Activated gamma-delta T cell treated with Interleukin-2 at 50 U/mL for 16 hours (primary cell): ENCODE results near the gene KRT14.
"Not testable (repeated sequence)": the region's sequence is repeated elsewhere in the genome, so short reads cannot be mapped to it uniquely, and the experiment has no call there.

ENCODE experiments used
- DNase-seq: peaks from one replicate; pipeline ENCODE4 v3.0.0-alpha.2; 2020

The KRT14 gene

DNA sequence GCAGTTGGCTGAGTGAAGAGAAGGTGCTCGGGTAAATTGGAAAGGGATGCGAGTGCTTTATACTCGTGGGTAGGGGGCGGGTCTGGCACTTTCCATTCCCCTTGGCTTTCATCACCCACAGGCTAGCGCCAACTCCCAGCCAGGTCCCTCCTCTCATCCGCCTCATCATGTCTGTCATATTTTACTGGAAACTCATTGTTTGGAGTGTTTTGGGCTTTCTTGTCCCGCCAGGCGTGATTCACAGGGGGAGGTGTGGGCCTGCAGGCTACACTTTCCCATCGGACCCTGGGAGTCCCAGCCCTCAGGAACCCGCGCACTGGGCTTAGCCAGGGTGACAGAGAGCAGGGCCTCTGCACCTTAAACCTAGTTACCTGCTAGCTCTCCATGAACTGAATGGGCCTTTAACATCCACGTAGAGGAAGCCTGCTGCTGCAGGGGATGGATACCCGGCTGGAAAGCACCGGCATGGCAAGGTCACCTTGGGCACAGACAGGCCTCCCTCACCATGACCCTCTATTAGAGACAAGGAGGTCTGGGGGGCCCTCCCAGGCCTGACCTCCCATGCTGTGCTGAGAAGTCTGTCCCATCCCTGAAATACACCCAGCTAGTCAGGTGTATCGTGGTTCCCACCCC lies at the start of gene KRT14:
Gene KRT14, minus strand, starts transcription at position 33 of the 633 bp plus-strand sequence. CDS start 61 bp downstream, outside the sequence.
- no peak for DNase-seq

DNA sequence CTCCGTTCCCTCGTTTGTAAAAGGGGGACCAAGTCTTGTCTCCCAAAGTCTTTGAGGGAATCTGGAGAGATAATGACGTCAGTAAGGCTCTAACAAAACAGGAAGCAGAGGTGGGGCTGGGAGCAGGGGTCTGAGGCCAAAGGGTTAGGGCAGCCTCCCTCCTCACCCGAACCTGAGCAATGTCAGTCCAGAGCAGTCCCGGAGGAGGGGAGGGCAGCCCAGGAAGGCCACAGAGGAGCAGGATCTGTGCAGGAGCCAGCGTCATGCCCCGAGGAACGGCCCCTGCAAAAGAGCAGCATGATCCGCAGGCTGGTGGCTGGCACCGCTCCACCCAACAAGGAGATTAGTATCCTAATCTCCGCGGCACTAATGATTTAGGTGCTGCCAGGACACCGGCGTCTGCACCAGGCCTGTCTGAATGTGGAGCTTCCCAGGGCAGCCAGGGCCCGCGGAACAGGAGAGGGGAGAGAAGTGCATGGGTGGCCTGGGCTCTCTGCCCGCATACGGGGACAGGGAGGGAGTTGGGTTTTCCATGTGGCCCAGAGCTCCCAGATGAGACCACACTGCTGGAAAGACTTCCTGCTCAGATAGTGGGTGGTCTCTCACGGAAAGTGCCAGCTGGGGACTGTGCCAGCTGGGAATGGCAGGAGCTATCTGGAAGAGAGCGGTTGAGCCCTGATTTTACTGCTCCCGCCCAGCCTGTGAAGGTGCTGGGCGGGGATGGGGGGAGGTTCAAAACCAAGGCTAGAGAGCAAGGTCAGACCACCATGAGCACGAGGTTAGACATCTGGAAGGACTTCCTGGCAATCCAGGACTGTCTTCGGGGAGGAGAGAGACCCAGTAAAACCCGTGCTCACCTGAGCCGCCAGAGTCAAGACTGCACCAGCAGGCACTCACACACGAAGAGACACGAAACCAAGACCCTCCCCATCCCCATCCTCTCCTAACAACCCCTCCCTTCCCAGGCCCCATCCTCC lies 48.7 kb upstream of the KRT14 start:
- DNase-seq: no peak

DNA sequence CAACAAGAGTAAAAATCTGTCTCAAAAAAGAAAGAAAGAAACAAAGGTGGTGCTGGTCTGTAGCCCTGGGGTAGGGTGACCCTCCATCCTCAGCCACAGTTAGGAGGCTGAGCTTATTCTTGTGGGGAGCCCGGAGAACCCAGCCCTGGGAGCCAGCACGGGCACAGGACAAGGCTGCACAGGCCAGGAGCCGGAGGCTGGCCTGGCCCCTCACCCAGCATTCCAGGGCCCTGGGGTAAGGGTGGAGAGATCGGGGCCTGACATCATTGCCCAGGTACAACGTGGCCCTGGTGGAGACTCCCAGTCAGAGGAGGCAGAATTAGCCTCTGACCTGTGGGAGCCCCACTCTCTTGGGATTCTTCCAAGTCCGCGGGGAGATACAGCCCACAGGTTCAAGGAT lies 47.9 kb upstream of the KRT14 start:
- no peak for DNase-seq

GRCh38 chr17:41633556-41634199 lies 47.0 kb upstream of the KRT14 start:
- no peak for DNase-seq

DNA sequence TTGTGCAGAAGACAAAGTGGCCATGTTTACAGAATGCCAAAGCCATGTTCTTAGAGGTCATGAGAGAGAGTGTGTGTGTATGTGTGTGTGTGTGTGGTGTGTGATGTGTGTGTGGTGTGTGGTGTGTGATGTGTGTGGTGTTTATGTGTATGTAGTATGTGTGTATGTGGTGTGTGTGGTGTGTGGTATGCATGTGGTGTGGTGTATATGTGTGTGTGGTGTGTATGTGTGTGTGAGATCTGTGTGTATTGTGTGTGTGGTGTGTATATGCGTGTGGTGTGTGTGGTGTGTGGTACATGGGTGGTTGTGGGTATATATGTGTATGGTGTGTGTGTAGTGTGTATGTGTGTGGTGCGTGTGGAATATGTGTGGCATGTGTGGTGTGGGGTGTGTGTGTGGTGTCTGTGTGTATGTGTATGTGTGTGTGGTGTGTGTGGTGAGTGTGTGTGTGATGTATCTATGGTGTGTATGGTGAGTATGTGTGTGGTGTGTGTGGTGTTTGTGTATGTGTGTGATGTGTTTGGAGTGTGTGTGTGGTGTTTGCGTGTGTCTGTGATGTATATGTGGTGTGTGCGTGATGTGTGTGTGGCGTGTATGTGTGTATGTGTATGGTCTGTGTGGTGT lies 45.9 kb upstream of the KRT14 start:
- no peak for DNase-seq

DNA sequence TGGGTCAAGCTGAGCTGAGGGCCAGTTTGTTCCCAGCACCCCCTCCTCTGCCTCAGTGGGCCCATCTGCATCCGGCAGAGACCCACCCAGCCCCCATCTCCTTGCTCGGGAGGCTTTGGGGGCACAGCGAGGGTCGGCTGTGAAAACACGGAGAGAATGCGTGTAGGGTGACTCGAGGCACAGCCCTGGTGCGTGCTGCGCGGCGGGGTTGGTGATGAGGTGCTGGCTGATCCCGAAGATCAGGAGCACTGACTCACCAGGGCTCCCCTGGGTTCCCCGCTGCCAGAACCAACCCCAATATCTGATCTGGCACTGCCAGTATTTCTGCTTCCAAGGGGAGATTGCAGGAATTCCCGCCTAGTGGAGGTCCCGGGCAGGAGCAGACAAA lies 45.2 kb upstream of the KRT14 start:
- no peak for DNase-seq

- no peak for DNase-seq
These were observed 44.6 kb upstream of the KRT14 start for GRCh38 chr17:41631025-41631897.

DNA sequence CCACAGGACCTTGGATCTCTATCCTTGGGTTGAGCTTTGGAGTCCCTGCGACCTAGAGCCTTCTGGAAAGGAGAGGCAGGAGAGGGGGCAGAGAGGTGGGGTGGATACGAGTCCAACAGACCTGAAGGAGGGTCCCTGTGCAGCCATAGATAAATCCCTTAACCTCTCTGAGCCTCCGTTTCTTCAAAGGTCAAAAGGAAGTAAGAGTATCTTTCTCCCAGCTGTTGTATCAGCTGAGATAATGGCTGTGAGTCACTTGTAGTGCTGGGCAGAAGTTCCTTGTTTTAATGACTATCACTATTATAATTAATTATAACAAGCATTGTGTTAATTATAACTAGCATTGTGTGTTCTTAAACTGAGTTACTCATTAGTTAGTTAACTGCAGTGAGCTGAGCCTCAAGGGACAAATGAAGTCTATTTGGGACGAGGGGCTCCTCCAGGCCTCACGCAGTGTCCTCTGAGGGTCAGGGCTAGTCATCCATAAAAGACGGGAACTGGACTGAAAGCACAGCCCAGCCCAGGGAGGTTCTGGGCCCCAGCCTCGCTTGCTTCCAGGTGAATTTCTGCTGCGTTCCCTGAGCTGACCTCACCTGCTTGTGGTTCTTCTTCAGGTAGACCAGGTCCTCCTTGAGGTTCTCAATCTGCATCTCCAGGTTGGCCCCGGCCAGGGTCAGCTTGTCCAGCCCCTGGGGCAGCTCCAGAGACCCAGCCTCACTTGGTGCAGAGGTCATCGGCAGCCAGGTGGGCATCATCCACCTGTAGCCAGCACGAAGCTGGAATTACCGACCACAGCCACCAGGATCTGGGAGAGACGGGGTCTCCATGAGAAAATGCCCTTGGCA lies 43.4 kb upstream of the KRT14 start:
- DNase-seq: no peak

GRCh38 chr17:41629316-41629715 lies 42.6 kb upstream of the KRT14 start:
- DNase-seq: no peak

DNA sequence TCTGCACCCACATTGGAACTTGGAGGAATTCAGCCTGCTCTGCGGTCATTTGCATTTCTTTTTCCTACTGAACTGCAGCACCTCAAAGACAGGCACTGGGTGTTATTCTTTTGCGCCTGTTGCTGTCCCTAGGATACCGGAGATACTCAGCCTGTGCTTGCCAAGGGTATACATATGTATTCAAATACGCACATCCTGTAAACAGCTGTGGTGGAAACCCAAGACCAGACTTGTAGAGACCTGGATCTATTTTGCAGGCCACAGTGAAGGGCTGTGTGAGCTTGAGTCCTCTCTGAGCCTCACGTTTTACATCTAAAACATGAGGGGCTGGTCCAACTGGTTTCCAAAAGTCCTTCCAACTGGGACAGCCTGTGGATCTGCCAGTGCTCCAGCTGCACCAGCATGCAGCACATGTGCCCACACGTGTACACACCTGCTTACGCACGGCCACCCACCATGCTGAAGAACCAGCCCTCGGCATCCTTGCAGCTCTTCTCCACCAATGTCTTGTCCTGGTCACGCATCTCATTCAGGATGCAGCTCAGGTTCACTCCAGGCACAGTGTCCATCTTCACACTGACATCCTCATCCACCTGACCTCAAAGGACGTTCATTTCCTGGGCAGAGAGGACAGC lies 42.0 kb upstream of the KRT14 start:
- not testable (repeated sequence) for DNase-seq

DNA sequence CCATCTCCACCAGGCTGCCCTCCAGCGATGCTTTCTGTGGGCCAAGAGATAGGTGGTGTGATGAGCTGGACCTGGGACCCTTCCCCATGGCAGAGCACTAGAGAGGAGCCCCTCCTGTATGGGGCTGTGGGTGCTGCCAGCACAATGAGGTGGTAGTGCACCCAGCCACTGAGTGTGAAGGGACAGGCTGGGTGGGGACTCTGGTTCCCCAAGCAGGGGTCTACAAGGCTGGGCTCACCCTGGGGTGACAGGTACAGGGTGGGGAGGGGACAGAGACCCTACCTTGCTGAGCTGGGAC lies 41.3 kb upstream of the KRT14 start:
- not testable (repeated sequence) for DNase-seq

DNA sequence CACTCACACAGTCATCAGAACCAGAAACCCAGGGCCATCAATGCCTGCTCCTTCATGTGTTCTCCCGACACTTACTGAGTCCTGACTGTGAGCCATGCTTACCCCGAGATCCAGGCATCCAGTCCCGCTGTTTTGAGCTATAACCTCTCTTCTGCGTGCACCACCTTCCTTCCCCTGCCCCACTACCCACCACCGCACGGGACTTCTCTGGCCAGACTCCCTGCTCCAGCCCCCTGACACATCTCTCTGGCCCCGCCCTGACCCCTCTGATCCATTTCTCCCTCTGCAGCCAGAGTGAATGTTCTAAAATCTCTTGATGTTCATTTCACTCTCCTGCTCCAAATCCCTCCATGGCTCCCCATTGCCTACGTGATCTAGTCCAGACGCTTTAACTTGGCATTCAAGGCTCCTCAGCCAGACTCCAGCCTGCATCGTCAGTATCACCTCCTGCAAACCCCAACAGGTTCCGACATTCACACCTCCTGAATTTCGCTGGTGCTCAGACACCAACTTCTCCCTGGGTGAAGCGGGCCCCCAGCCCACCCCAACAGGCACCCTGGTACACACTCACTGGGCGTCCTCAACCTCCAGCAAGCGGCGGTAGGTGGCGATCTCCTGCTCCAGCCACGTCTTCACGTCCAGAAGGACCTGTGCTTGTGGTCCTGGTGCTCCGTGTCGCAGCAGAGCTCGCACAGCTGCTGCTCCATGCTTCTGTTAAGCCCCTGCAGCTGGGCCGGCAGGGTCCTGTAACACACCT lies 40.8 kb upstream of the KRT14 start:
- no peak for DNase-seq

DNA sequence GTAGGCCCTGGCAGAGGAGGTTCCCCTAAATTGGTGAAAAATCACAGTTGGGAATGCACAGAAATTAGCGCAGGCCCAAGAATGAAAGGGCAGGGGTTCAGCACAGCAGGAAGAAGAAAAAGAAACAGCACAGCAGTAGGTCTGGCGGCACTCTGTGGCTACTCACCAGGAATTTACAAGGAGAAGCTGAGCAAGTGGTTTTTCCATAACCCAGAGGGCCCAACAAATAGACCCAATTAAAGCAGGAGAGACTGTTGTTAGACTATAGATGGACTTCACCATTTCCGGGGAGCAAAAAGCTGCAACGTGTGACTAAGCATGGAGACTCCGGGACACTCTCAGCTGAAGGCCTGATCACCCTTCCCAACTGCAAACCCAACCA lies 40.2 kb upstream of the KRT14 start:
- not testable (repeated sequence) for DNase-seq

DNA sequence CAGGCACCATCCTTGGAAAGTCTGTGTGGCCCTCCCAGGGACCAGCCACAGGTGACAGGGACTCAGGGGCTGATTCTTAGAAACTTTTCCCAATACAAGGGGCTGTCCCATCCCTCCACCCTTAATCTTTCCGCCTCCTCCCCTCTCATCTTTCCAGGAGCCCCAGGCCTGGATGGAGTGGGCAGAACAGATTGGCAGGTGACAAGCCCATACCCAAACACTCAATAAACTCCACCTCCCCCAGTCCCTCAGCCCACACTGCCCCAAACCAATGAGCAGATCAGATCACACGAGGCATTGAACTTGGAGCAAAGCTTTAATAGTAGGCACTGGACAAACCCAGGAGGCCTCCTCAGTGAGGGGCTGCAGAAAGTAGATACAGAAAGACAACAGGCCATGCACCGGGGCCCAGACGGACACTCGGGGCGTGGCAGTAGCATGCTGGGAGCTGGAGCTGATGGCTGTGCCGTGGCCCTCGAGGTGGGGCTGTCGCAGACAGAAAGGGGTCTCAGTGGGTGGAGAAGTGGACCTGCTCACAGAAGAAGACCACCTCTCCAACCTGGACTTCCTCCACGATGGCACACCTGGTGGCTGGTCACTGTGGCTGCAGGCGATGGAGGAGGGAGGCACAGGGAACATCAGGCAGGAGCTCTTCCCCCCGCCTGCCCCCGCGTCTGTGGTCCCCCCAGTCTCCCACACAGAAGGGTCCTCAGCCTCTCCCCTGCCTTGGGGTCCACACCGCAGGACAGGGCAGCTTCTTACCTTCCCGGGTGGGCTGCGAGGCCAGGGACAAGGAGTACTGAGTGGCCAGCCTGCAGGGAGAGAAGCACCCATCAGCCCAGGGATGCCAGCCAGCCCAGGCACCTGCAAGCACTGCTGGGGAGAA lies 39.6 kb upstream of the KRT14 start:
- not testable (repeated sequence) for DNase-seq

GRCh38 chr17:41625602-41626001 lies 38.9 kb upstream of the KRT14 start:
- DNase-seq: no peak

- no peak for DNase-seq
These were observed 37.8 kb upstream of the KRT14 start, which contains the start of gene KRT17 for GRCh38 chr17:41624208-41625101. TSS of gene KRT17 (minus strand) at chr17:41624575. CDS start at chr17:41624509, 66 bp downstream.

DNA sequence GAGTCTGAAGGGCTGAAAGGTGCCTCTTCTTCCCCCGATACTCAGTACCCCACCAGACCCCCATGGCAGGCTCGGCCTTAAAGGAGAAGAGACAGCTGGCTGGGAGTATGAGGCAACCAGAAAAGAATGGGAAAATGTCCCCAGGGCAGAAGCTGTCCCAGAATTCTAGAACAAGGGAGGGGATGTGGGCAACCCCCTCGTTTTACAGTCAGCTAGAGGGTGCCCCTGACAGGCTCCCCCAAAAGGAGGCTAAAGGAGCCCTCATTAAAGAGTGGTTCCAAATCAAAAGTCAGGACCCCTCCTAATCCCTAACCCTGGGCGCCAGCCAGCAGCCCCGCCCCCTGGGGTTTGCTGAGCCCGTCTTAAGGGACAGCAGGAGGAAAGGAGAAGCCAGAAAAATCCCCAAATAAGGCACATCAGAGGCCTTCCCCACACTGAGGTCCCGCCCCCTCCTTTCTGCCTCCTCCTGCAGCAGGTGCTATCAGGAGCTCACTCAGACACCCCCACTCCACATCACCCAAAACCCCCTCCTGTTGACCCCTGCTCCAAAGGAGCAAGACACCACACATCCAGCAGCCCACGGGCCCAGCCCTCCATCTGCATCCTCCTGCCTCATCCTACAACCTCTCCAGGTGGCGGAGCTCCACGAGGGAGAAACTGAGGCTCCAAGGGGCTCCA lies 36.6 kb upstream of the KRT14 start:
- not testable (repeated sequence) for DNase-seq
